Measurements from ENCODE around the gene TMEM170A.

GRCh38 chr16:75497558-75497957, 33.1 kb upstream of the TMEM170A start:
- TF ChIP-seq SIN3A (IDR thresholded peaks at IDR 0.05; ENCODE audit: borderline replicate concordance, insufficient read depth, low read length) = no peak
- no peak for TF ChIP-seq POLR2AphosphoS5 (IDR thresholded peaks at IDR 0.05; ENCODE audit: low read depth, low read length)
- TF ChIP-seq, protein P1, sequence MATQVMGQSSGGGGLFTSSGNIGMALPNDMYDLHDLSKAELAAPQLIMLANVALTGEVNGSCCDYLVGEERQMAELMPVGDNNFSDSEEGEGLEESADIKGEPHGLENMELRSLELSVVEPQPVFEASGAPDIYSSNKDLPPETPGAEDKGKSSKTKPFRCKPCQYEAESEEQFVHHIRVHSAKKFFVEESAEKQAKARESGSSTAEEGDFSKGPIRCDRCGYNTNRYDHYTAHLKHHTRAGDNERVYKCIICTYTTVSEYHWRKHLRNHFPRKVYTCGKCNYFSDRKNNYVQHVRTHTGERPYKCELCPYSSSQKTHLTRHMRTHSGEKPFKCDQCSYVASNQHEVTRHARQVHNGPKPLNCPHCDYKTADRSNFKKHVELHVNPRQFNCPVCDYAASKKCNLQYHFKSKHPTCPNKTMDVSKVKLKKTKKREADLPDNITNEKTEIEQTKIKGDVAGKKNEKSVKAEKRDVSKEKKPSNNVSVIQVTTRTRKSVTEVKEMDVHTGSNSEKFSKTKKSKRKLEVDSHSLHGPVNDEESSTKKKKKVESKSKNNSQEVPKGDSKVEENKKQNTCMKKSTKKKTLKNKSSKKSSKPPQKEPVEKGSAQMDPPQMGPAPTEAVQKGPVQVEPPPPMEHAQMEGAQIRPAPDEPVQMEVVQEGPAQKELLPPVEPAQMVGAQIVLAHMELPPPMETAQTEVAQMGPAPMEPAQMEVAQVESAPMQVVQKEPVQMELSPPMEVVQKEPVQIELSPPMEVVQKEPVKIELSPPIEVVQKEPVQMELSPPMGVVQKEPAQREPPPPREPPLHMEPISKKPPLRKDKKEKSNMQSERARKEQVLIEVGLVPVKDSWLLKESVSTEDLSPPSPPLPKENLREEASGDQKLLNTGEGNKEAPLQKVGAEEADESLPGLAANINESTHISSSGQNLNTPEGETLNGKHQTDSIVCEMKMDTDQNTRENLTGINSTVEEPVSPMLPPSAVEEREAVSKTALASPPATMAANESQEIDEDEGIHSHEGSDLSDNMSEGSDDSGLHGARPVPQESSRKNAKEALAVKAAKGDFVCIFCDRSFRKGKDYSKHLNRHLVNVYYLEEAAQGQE (IDR thresholded peaks at IDR 0.05; ENCODE audit: insufficient read depth in 1 of 2, low read depth in 2 of 2, low read length in 2 of 2) = no peak

Data from PFSK-1 (cell line).